HG03342 (cell line): Measurements from ENCODE around the gene MTURN.

Experiments used
- ATAC-seq: cut with Tn5 transposase; IDR thresholded peaks from one replicate; pipeline ENCODE4 v1.9.1; 2021; ENCODE audit warnings: mild to moderate bottlenecking, moderate library complexity; ENCODE audit not compliant: unreplicated experiment

MTURN gene

GRCh38 chr7:30159163-30159562 lies 24.4 kb downstream of the MTURN start:
- ATAC-seq: no peak

- ATAC-seq: peak; percentile 32
Measured at GRCh38 chr7:30159698-30160143, 24.9 kb downstream of the MTURN start.

GRCh38 chr7:30160329-30160728 lies 25.5 kb downstream of the MTURN start:
- no peak for ATAC-seq

- ATAC-seq: no peak
Measured at GRCh38 chr7:30162133-30162532, 27.3 kb downstream of the MTURN start.

- peak; percentile 36 for ATAC-seq
Measured at GRCh38 chr7:30162622-30163124, 27.9 kb downstream of the MTURN start.

GRCh38 chr7:30163231-30163894 lies 28.6 kb downstream of the MTURN start:
- ATAC-seq: peak; percentile 20

- no peak for ATAC-seq
Measured at GRCh38 chr7:30164567-30164966, 29.8 kb downstream of the MTURN start.

GRCh38 chr7:30165590-30165989 lies 30.8 kb downstream of the MTURN start:
- no peak for ATAC-seq

- no peak for ATAC-seq
Measured at GRCh38 chr7:30166155-30166840, 31.5 kb downstream of the MTURN start.

GRCh38 chr7:30166841-30167235 lies 32.1 kb downstream of the MTURN start:
- ATAC-seq: no peak

GRCh38 chr7:30167901-30168300 lies 33.1 kb downstream of the MTURN start:
- no peak for ATAC-seq

- ATAC-seq: no peak
Measured at GRCh38 chr7:30168835-30169573, 34.2 kb downstream of the MTURN start.

GRCh38 chr7:30169579-30169978 lies 34.8 kb downstream of the MTURN start:
- ATAC-seq: no peak

GRCh38 chr7:30170476-30171205 lies 35.9 kb downstream of the MTURN start:
- no peak for ATAC-seq

GRCh38 chr7:30171766-30172447 lies 37.1 kb downstream of the MTURN start:
- ATAC-seq: no peak

GRCh38 chr7:30172451-30172850 lies 37.7 kb downstream of the MTURN start:
- no peak for ATAC-seq

GRCh38 chr7:30173058-30173897 lies 38.5 kb downstream of the MTURN start:
- ATAC-seq: no peak

GRCh38 chr7:30175180-30175579 lies 40.4 kb downstream of the MTURN start:
- no peak for ATAC-seq

- no peak for ATAC-seq
Measured at GRCh38 chr7:30175636-30176147, 40.9 kb downstream of the MTURN start.
